Upper lobe of right lung (tissue), 1 donor: ENCODE measurements around the gene KAT8. TPM values are rescaled to one million over a fixed set of nuclear protein-coding genes. Genes with fewer than 3 reads are reported as not detected.

Source experiments
- ATAC-seq: fragments of 200-7000 bp; cut with Tn5 transposase; one replicate; pipeline ENCODE4 v1.9.1; 2020; ENCODE audit warnings: mild to moderate bottlenecking, moderate library complexity
- DNase-seq: peaks from one replicate; pipeline ENCODE4 v3.0.0-alpha.2; 2020
- H3K27ac ChIP-seq: fragments of 200-600 bp; one replicate; pipeline ENCODE4 v1.8.0; 2022
- H3K27me3 ChIP-seq: fragments of 200-600 bp; one replicate; pipeline ENCODE4 v1.8.0; 2022; ENCODE audit warnings: mild to moderate bottlenecking
- H3K36me3 ChIP-seq: fragments of 200-600 bp; one replicate; pipeline ENCODE4 v1.8.0; 2022
- H3K4me1 ChIP-seq: fragments of 200-600 bp; one replicate; pipeline ENCODE4 v1.8.0; 2022
- H3K4me3 ChIP-seq: fragments of 200-600 bp; one replicate; pipeline ENCODE4 v1.8.0; 2022; ENCODE audit warnings: mild to moderate bottlenecking
- H3K9me3 ChIP-seq: fragments of 200-600 bp; one replicate; pipeline ENCODE4 v1.8.0; 2022
- CTCF ChIP-seq: fragments of 200-600 bp; IDR thresholded peaks from one replicate; pipeline ENCODE4 v1.8.0; 2022; ENCODE audit warnings: antibody characterized with exemption
- intact Hi-C: fragments of 100-400 bp; cut with DNase I; formaldehyde crosslinking; loops from one replicate; pipeline ENCODE4 v1.11.0; 2022
- long read RNA-seq: library from polyadenylated mRNA; unstranded; transcript quantifications from one replicate; pipeline ENCODE4 v2.0.0, GENCODE V29; 2021
- total RNA-seq: library from RNA; stranded (reverse); fragmentation: NEBNext Ultra II Directional; extraction: Animal tissue kit (Norgen Biotek cat#: 25700); gene quantifications from one replicate; pipeline ENCODE4 v1.2.1, GENCODE V29; 2021
- donor health status: DM: no; HTN: yes; CAD: no; lungs with severe emphysema.

The KAT8 gene
- 80.4 TPM for total RNA-seq
- long read RNA-seq, transcript KAT8-201 (11 exons, 1,525 nt) = major isoform, 26 of 43 reads
- long read RNA-seq, partial matches to known transcripts = 3 of 43 reads
- long read RNA-seq, other reads (novel, unspliced or antisense) = 8 of 43 reads

DNA sequence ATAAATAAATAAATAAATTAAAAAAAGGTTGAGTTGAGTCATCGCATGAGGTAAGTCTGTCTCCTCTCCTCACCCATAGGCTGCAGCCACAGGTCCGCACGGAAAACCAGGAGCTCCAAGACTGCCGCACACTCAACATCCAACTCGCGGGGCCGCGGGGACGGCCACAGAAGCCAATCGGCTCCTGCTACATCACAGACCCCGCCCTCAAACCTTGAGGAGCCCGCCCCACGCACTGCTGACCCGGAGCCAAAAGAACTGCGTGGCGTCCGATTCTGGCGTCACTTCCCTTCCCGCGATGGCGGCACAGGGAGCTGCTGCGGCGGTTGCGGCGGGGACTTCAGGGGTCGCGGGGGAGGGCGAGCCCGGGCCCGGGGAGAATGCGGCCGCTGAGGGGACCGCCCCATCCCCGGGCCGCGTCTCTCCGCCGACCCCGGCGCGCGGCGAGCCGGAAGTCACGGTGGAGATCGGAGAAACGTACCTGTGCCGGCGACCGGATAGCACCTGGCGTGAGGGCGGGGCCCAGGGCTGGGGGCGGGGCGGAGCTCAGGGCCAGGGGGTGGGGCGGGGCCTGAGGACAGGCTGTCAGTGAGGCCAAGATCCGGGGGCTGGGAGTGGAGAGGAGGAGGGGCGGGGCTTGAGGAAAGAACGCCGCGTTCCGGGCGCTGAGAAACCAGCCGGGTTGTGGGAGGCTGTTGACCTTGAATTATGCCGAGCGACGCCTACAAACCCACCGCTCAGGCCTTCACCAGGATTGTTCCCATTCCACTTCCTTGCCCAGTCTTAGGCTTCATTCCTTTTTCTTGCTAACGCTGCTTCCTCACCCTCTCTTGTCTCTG lies at the start of gene KAT8:
Gene KAT8 (plus strand): TSS at position 281 of the 839 bp plus-strand sequence. CDS start 18 bp downstream, at position 299.
- Histone ChIP-seq H3K9me3 (no peaks in the 10 kb centered on the region), H3K4me1 (peaks cover 21% of the 10 kb centered on the region), H3K27ac (peak within 1 kb of the TSS; percentile 90), H3K4me3 (peak within 1 kb of the TSS; percentile 54), H3K36me3 (peaks cover 38% of the 10 kb centered on the region), H3K27me3 (no peaks in the 10 kb centered on the region)
- intact Hi-C loops = no loop called here
- DNase-seq = peak; percentile 99
- TF ChIP-seq CTCF = no peak
- peak; percentile 97 for ATAC-seq

- ATAC-seq (no peak), DNase-seq (no peak)
- Histone ChIP-seq H3K27ac (no peak overlapping the region), H3K9me3 (no peaks in the 10 kb centered on the region), H3K27me3 (no peaks in the 10 kb centered on the region), H3K4me3 (no peak overlapping the region), H3K36me3 (peaks cover 6% of the 10 kb centered on the region), H3K4me1 (peaks cover 22% of the 10 kb centered on the region)
- intact Hi-C loops = no loop called here
- no peak for TF ChIP-seq CTCF
These were observed 45.6 kb upstream of the KAT8 start for GRCh38 chr16:31071861-31072260.

DNA sequence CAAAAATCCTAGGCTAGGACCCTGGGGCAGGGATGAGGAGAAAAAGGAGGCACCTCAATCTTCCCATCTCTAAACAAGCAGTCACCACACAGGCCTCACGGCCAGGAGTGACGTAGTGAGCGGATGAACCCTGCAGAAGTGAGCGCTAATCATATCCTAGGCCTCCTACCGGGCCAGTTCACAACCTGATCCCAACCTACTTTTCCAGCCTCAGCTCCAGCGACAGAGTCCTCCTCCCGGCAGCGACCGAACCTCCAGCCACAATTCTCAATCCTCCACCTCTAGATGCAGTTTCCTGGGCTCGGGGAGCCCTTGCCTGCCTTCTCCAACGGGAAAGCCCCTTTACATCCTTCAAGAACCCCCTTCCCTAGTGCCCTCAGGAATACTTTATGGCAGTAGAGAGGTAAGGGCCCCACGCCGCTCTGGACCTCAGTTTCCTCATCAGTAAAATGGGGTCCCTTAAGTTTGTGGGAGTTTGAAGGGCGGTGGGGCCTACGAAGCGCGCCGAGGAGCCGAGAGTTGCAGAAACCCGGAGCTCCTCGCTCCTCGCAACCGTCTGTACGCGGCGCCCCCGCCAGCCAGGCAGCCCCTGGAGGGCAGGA lies 44.8 kb upstream of the KAT8 start:
- ATAC-seq (no peak), DNase-seq (no peak)
- intact Hi-C loops = no loop called here
- Histone ChIP-seq H3K27me3 (no peaks in the 10 kb centered on the region), H3K4me3 (peak overlapping the region; percentile 87), H3K36me3 (peaks cover 14% of the 10 kb centered on the region), H3K4me1 (peaks cover 22% of the 10 kb centered on the region), H3K27ac (peak overlapping the region; percentile 93), H3K9me3 (no peaks in the 10 kb centered on the region)
- TF ChIP-seq CTCF = no peak

- peak overlapping the region; percentile 93 for H3K27ac ChIP-seq
These were observed 44.1 kb upstream of the KAT8 start for GRCh38 chr16:31073142-31073969.

More at GRCh38 chr16:31073142-31073969, 44.1 kb upstream of the KAT8 start:
- intact Hi-C loops = no loop called here
- no peaks in the 10 kb centered on the region for H3K9me3 ChIP-seq
- H3K36me3 ChIP-seq = peaks cover 21% of the 10 kb centered on the region
- TF ChIP-seq CTCF = no peak
- no peaks in the 10 kb centered on the region for H3K27me3 ChIP-seq
- DNase-seq = peak; percentile 96
- peak overlapping the region; percentile 87 for H3K4me3 ChIP-seq
- ATAC-seq = peak; percentile 88
- peaks cover 22% of the 10 kb centered on the region for H3K4me1 ChIP-seq
